Measurements from ENCODE around the gene CPHXL. TPM values are rescaled to one million over a fixed set of nuclear protein-coding genes. Genes with fewer than 3 reads are reported as not detected.

CPHXL gene
- total and polyA plus RNA-seq, 9 donors = not detected

GRCh38 chr16:75682308-75682707 lies 44.0 kb downstream of the CPHXL start:
- H3K4me3 ChIP-seq = no peak overlapping the region
- 90 to 92% (median 91%) methylated on average over 14 of the region's 14 CpGs for WGBS, 3 donors
- intact Hi-C loops (cut with DNase I) = no loop called here
- no peaks in the 10 kb centered on the region for H3K27me3 ChIP-seq
- no peaks in the 10 kb centered on the region for H3K4me1 ChIP-seq (ENCODE audit: insufficient read depth)
- H3K36me3 ChIP-seq = no peaks in the 10 kb centered on the region
- no peak overlapping the region for H3K27ac ChIP-seq
- H3K9me3 ChIP-seq = no peaks in the 10 kb centered on the region
- DNase-seq = no peak
- no peak for TF ChIP-seq EP300 (IDR thresholded peaks at IDR 0.05)
- TF ChIP-seq CTCF (IDR thresholded peaks at IDR 0.05) = no peak
- no peak for TF ChIP-seq POLR2A (IDR thresholded peaks at IDR 0.05)

- DNase-seq = no peak
- Histone ChIP-seq H3K36me3 (no peaks in the 10 kb centered on the region), H3K27me3 (no peaks in the 10 kb centered on the region), H3K4me1 (ENCODE audit: insufficient read depth) (no peaks in the 10 kb centered on the region), H3K27ac (no peak overlapping the region), H3K9me3 (no peaks in the 10 kb centered on the region), H3K4me3 (no peak overlapping the region)
- intact Hi-C loops (cut with DNase I) = no loop called here
- TF ChIP-seq CTCF (IDR thresholded peaks at IDR 0.05) (no peak), EP300 (IDR thresholded peaks at IDR 0.05) (no peak)
- WGBS, 3 donors = 79 to 84% (median 81%) methylated on average over 5 of the region's 5 CpGs
Measured at GRCh38 chr16:75679366-75679765, 46.9 kb downstream of the CPHXL start.

- DNase-seq = no peak
- Histone ChIP-seq H3K27ac (no peak within 1 kb of the TSS), H3K4me3 (no peak within 1 kb of the TSS), H3K36me3 (no peaks in the 10 kb centered on the region), H3K4me1 (ENCODE audit: insufficient read depth) (no peaks in the 10 kb centered on the region), H3K9me3 (no peaks in the 10 kb centered on the region), H3K27me3 (no peaks in the 10 kb centered on the region)
- TF ChIP-seq POLR2A (IDR thresholded peaks at IDR 0.05) = no peak
- no peak for TF ChIP-seq EP300 (IDR thresholded peaks at IDR 0.05)
- TF ChIP-seq CTCF (IDR thresholded peaks at IDR 0.05) = no peak
- intact Hi-C loops (cut with DNase I) = no loop called here
- 92 to 95% (median 94%) methylated on average over 4 of the region's 4 CpGs for WGBS, 3 donors
Measured at GRCh38 chr16:75676909-75677308, 49.4 kb downstream of the CPHXL start, which contains the start of gene CPHXL2. Gene CPHXL2, minus strand, starts transcription at chr16:75677009. Its CDS starts 10 bp downstream, at chr16:75676999.

GRCh38 chr16:75667503-75667902 lies 58.8 kb downstream of the CPHXL start:
- TF ChIP-seq POLR2A (IDR thresholded peaks at IDR 0.05) (no peak), EP300 (IDR thresholded peaks at IDR 0.05) (no peak), CTCF (IDR thresholded peaks at IDR 0.05) (no peak)
- DNase-seq = no peak
- no peaks in the 10 kb centered on the region for H3K9me3 ChIP-seq
- no peaks in the 10 kb centered on the region for H3K4me1 ChIP-seq (ENCODE audit: insufficient read depth)
- intact Hi-C loops (cut with DNase I) = loop anchor here in 1 of 4 donors (10.0 kb wide), 1 partner anchor 257 kb away; no protein-coding TSS in a partner anchor
- no peak overlapping the region for H3K27ac ChIP-seq
- H3K36me3 ChIP-seq = no peaks in the 10 kb centered on the region
- H3K4me3 ChIP-seq = no peak overlapping the region
- no peaks in the 10 kb centered on the region for H3K27me3 ChIP-seq

Small RNAs within 50 kb of the gene (small RNA-seq; reads per million reads assigned to genes)
- not detected for gene RN7SL520P

Other genes starting within 250 kb of the CPHXL start
- gene CHST6, start 231.0 kb downstream of the CPHXL start, total RNA-seq = 1 to 10 TPM in 2 of 7 donors, under 1 TPM in 5; 0.05 to 1.4 (median 0.50) TPM
- gene CHST6, start 231.0 kb downstream of the CPHXL start, polyA plus RNA-seq = under 1 TPM; 0.04 to 0.83 TPM
- gene CHST5, start 190.4 kb downstream of the CPHXL start, total RNA-seq = under 1 TPM; 0.24 to 1.00 (median 0.63) TPM
- gene CHST5, start 190.4 kb downstream of the CPHXL start, polyA plus RNA-seq = under 1 TPM in 1 of 2 donors, not detected in 1; 0.08 TPM
- gene TMEM231, start 170.2 kb downstream of the CPHXL start, total RNA-seq = 10 to 100 TPM in 6 of 7 donors, 1 to 10 TPM in 1; 9.8 to 36.9 (median 14.8) TPM
- gene TMEM231, start 170.2 kb downstream of the CPHXL start, polyA plus RNA-seq = 10 to 100 TPM in 1 of 2 donors, 1 to 10 TPM in 1; 9.2 to 16.3 TPM
- gene GABARAPL2, start 160.1 kb downstream of the CPHXL start, total RNA-seq = 100 to 1,000 TPM in 4 of 7 donors, 10 to 100 TPM in 3; 77.9 to 114 (median 108) TPM
- gene GABARAPL2, start 160.1 kb downstream of the CPHXL start, polyA plus RNA-seq = 100 to 1,000 TPM; 161 to 195 TPM
- gene ADAT1, start 103.2 kb downstream of the CPHXL start, total RNA-seq = 10 to 100 TPM; 25.3 to 45.8 (median 27.7) TPM
- 10 to 100 TPM in 1 of 2 donors, 1 to 10 TPM in 1; 9.5 to 59.8 TPM for gene ADAT1, start 103.2 kb downstream of the CPHXL start, polyA plus RNA-seq
- 100 to 1,000 TPM in 3 of 7 donors, 10 to 100 TPM in 4; 55.6 to 109 (median 92.8) TPM for gene KARS1, start 78.8 kb downstream of the CPHXL start, total RNA-seq
- 100 to 1,000 TPM in 1 of 2 donors, 10 to 100 TPM in 1; 85.4 to 189 TPM for gene KARS1, start 78.8 kb downstream of the CPHXL start, polyA plus RNA-seq
- 100 to 1,000 TPM in 1 of 7 donors, 10 to 100 TPM in 6; 66.6 to 112 (median 83.7) TPM for gene TERF2IP, start 78.7 kb downstream of the CPHXL start, total RNA-seq
- gene TERF2IP, start 78.7 kb downstream of the CPHXL start, polyA plus RNA-seq = 100 to 1,000 TPM in 1 of 2 donors, 10 to 100 TPM in 1; 77.8 to 122 TPM
- gene CPHXL2, start 49.5 kb downstream of the CPHXL start, total RNA-seq = not detected
- gene CPHXL2, start 49.5 kb downstream of the CPHXL start, polyA plus RNA-seq = not detected
- gene DUXB, start 25.0 kb downstream of the CPHXL start, total RNA-seq = not detected
- gene DUXB, start 25.0 kb downstream of the CPHXL start, polyA plus RNA-seq = under 1 TPM in 1 of 2 donors, not detected in 1; 0.07 TPM